ENCODE results near the gene SAGE1. TPM values are rescaled to one million over a fixed set of nuclear protein-coding genes. Genes with fewer than 3 reads are reported as not detected.

Gene SAGE1
- total RNA-seq (2022; extraction: Qiagen RNA extraction), result 0.06 to 0.08 TPM in 2 of 5 replicates, not detected in the others

DNA sequence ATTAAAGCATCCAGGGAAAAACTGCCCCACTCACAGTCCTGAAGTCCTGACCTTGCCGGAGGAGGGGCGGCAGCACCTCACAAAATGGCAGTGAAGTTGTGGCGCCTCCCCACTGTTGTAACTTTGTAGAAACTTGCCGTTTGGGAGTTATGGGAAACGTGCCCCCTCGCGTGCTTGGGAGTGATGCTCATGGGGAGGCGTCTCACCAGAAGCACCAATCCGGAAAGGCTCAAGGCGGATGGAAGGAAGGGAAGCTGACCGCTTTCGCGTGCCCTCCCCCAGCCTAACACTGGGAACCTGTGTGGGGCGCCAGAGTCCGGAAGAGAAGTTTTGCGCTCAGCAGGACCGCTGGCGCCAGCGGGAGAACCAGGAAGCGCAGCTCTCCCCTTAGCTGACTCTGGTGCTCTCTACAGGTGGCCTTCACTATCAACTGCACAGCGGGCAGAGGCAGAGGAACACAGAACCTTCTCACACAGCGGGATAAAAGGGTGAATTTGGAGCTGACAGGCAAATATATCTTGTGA lies at the start of gene SAGE1, which contains the start of gene CT45A10:
TSS of gene SAGE1 (plus strand) at position 423 of the 524 bp plus-strand sequence. CDS start 2,527 bp downstream, outside the sequence.
TSS of gene CT45A10 (minus strand) at position 151 of the 524 bp plus-strand sequence. CDS start 8,100 bp downstream, outside the sequence.

DNA sequence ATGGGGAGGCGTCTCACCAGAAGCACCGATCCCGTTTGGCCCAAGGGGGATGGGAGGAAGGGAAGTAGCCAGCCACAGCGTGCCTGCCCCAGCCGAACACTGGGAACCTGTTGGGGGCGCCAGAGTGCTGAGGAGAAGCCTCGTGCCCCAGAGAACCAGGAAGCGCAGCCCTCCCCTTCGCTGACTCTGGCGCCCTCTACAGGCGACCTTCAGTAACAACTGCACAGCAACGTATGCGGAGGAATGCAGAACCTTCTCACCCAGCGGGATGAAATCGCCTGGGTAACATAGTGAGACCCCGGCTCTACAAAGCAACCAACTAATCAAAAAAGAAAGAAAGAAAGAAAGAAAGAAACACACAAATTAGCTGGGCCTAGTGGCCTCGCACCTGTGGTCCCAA lies 39.1 kb upstream of the SAGE1 start, which contains the start of gene CT45A8:
TSS of gene CT45A8 (minus strand) at position 101 of the 400 bp plus-strand sequence. CDS start 3,755 bp downstream, outside the sequence.

DNA sequence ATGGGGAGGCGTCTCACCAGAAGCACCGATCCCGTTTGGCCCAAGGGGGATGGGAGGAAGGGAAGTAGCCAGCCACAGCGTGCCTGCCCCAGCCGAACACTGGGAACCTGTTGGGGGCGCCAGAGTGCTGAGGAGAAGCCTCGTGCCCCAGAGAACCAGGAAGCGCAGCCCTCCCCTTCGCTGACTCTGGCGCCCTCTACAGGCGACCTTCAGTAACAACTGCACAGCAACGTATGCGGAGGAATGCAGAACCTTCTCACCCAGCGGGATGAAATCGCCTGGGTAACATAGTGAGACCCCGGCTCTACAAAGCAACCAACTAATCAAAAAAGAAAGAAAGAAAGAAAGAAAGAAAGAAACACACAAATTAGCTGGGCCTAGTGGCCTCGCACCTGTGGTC lies 21.8 kb upstream of the SAGE1 start, which contains the start of gene CT45A9:
TSS of gene CT45A9 (minus strand) at position 101 of the 400 bp plus-strand sequence. CDS start 3,751 bp downstream, outside the sequence.

Other genes starting within 250 kb of the SAGE1 start
- not detected in 5 replicates for gene CT45A1, start 180.1 kb upstream of the SAGE1 start, total RNA-seq (2022; extraction: Qiagen RNA extraction)
- gene CT45A3, start 125.5 kb upstream of the SAGE1 start, total RNA-seq (2022; extraction: Qiagen RNA extraction), result 0.11 to 0.16 TPM in 2 of 5 replicates, not detected in the others
- gene CT45A5, start 108.2 kb upstream of the SAGE1 start, total RNA-seq (2022; extraction: Qiagen RNA extraction), result 0.08 to 0.42 TPM in 2 of 5 replicates, not detected in the others
- gene CT45A6, start 90.9 kb upstream of the SAGE1 start, total RNA-seq (2022; extraction: Qiagen RNA extraction), result not detected in 5 replicates
- gene CT45A2, start 73.7 kb upstream of the SAGE1 start, total RNA-seq (2022; extraction: Qiagen RNA extraction), result 0.09 TPM in 1 of 5 replicates, not detected in the others
- gene CT45A7, start 56.4 kb upstream of the SAGE1 start, total RNA-seq (2022; extraction: Qiagen RNA extraction), result not detected in 5 replicates
- not detected in 5 replicates for gene CT45A8, start 39.2 kb upstream of the SAGE1 start, total RNA-seq (2022; extraction: Qiagen RNA extraction)
- gene CT45A9, start 21.9 kb upstream of the SAGE1 start, total RNA-seq (2022; extraction: Qiagen RNA extraction), result not detected in 5 replicates
- gene CT45A10, start 272 bp upstream of the SAGE1 start, total RNA-seq (2022; extraction: Qiagen RNA extraction), result 0.13 to 0.38 TPM (median 0.32 TPM) in 4 of 5 replicates, not detected in the other
- gene MMGT1, start 80.3 kb downstream of the SAGE1 start, total RNA-seq (2022; extraction: Qiagen RNA extraction), result 15.8 to 17.8 TPM (median 16.6 TPM) in 5 replicates
- gene SLC9A6, start 91.7 kb downstream of the SAGE1 start, total RNA-seq (2022; extraction: Qiagen RNA extraction), result 7.5 to 9.4 TPM (median 8.8 TPM) in 5 replicates

Data from A549 treated with CORT108297 at 1 μM for 4 hours (cell line).